Gastrocnemius medialis (tissue), 4 donors: ENCODE data around the gene CUX1.

Experiments used
- POLR2A ChIP-seq, 2 donors: fragments of 450-650 bp; IDR thresholded peaks; one replicate each; pipeline ENCODE4 v1.6.1; 2017; ENCODE audit warnings: antibody characterized with exemption in 2 of 2, mild to moderate bottlenecking in 2 of 2, moderate library complexity in 2 of 2
- TF ChIP-seq, protein P1 (sequence below), 5 experiments: fragments of 450-650 bp in 3 of 5; fragments of 200-600 bp in 2 of 5; sonication (generic) in 2 of 5; IDR thresholded peaks in 4 of 5; conservative IDR thresholded peaks in 1 of 5; 1 replicate in 4 of 5; 2 replicates in 1 of 5; pipeline ENCODE4 v1.5.1; 2016 to 2019; ENCODE audit warnings: antibody characterized with exemption in 5 of 5, mild to moderate bottlenecking in 3 of 5, moderate library complexity in 3 of 5

DNA sequence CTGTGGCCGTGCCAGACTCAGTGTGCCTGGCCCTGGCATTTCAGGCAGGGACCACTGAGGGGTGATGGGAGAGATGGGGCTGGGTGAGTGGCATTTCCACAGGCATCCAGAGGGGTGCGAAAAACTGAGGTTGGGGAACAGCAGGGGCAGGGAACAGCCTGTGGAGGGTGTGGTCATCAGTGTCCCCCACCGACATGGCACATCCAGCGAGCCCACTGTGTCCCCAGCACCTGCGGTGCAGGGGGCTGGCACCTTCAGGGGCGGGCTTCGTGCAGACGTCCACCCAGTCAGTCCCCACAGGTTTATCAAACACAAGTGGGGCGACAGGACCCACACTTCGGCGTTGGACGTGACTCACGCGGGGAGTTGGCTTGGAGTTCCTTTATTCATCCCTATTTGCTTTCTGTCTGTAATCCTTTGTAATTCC lies 14.8 kb downstream of the CUX1 start:
- no peak for TF ChIP-seq POLR2A (IDR thresholded peaks at IDR 0.05)
- TF ChIP-seq, protein P1, sequence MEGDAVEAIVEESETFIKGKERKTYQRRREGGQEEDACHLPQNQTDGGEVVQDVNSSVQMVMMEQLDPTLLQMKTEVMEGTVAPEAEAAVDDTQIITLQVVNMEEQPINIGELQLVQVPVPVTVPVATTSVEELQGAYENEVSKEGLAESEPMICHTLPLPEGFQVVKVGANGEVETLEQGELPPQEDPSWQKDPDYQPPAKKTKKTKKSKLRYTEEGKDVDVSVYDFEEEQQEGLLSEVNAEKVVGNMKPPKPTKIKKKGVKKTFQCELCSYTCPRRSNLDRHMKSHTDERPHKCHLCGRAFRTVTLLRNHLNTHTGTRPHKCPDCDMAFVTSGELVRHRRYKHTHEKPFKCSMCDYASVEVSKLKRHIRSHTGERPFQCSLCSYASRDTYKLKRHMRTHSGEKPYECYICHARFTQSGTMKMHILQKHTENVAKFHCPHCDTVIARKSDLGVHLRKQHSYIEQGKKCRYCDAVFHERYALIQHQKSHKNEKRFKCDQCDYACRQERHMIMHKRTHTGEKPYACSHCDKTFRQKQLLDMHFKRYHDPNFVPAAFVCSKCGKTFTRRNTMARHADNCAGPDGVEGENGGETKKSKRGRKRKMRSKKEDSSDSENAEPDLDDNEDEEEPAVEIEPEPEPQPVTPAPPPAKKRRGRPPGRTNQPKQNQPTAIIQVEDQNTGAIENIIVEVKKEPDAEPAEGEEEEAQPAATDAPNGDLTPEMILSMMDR (IDR thresholded peaks at IDR 0.05 in 4 of 5, conservative IDR thresholded peaks at IDR 0.05 in 1 of 5): no peak
